GM03348 (cell line): ENCODE results near the gene POU6F2.

Experiments
- DNase-seq: peaks from one replicate; pipeline ENCODE4 v3.0.0; 2012; ENCODE audit warnings: low spot score

The POU6F2 gene

GRCh38 chr7:39069896-39070881 is 92.5 kb downstream of the POU6F2 start:
- no peak for DNase-seq

- no peak for DNase-seq
Observed at GRCh38 chr7:39071116-39071515, 93.4 kb downstream of the POU6F2 start.

- DNase-seq: no peak
Observed at GRCh38 chr7:39073432-39073831, 95.7 kb downstream of the POU6F2 start.

- DNase-seq: peak; percentile 21
Observed at GRCh38 chr7:39075210-39075609, 97.5 kb downstream of the POU6F2 start.

GRCh38 chr7:39083781-39084180 is 106.1 kb downstream of the POU6F2 start:
- DNase-seq: no peak

GRCh38 chr7:39084349-39084748 is 106.6 kb downstream of the POU6F2 start:
- DNase-seq: no peak

GRCh38 chr7:39085189-39085588 is 107.5 kb downstream of the POU6F2 start:
- DNase-seq: no peak

- DNase-seq: no peak
Observed at GRCh38 chr7:39085590-39086049, 107.9 kb downstream of the POU6F2 start.

- DNase-seq: no peak
Observed at GRCh38 chr7:39086638-39087360, 109.1 kb downstream of the POU6F2 start.

GRCh38 chr7:39088730-39089593 is 111.3 kb downstream of the POU6F2 start:
- DNase-seq: no peak

- DNase-seq: no peak
Observed at GRCh38 chr7:39091145-39091544, 113.4 kb downstream of the POU6F2 start.

GRCh38 chr7:39091774-39092173 is 114.1 kb downstream of the POU6F2 start:
- DNase-seq: no peak

GRCh38 chr7:39094731-39095130 is 117.0 kb downstream of the POU6F2 start:
- DNase-seq: no peak

- no peak for DNase-seq
Observed at GRCh38 chr7:39095875-39096619, 118.3 kb downstream of the POU6F2 start.

GRCh38 chr7:39098506-39098905 is 120.8 kb downstream of the POU6F2 start:
- no peak for DNase-seq

GRCh38 chr7:39099146-39099545 is 121.4 kb downstream of the POU6F2 start:
- no peak for DNase-seq

GRCh38 chr7:39100270-39100669 is 122.6 kb downstream of the POU6F2 start:
- DNase-seq: no peak

- DNase-seq: no peak
Observed at GRCh38 chr7:39102234-39102633, 124.5 kb downstream of the POU6F2 start.

- no peak for DNase-seq
Observed at GRCh38 chr7:39105720-39106119, 128.0 kb downstream of the POU6F2 start.

- DNase-seq: no peak
Observed at GRCh38 chr7:39125846-39126245, 148.1 kb downstream of the POU6F2 start.

GRCh38 chr7:39127058-39127457 is 149.3 kb downstream of the POU6F2 start:
- DNase-seq: no peak
